HepG2 (cell line): ENCODE measurements around the gene CCDC106. TPM values are rescaled to one million over a fixed set of nuclear protein-coding genes. Genes with fewer than 3 reads are reported as not detected.

Experiments used
- ARHGAP35 ChIP-seq: sonication (generic); formaldehyde crosslinking; IDR thresholded peaks from 2 replicates; pipeline ENCODE4 v1.9.0; 2022; ENCODE audit warnings: mild to moderate bottlenecking, inconsistent platforms, moderate library complexity, missing genetic modification reagents, borderline replicate concordance
- CEBPG ChIP-seq: IDR thresholded peaks from 2 replicates; pipeline ENCODE4 v1.6.1; 2016
- CHD4 ChIP-seq: fragments of 200-600 bp; sonication (generic); IDR thresholded peaks from 2 replicates; pipeline ENCODE4 v1.7.0; 2017; ENCODE audit warnings: mild to moderate bottlenecking, low read length, borderline replicate concordance
- ELF4 ChIP-seq: sonication (generic); formaldehyde crosslinking; IDR thresholded peaks from 2 replicates; pipeline ENCODE4 v1.5.0; 2020; ENCODE audit warnings: missing genetic modification reagents, mild to moderate bottlenecking, moderate library complexity, borderline replicate concordance
- KAT8 ChIP-seq: IDR thresholded peaks from 2 replicates; pipeline ENCODE4 v1.6.1; 2016; ENCODE audit warnings: missing genetic modification reagents, missing compliant biosample characterization
- MAFG ChIP-seq: sonication (generic); formaldehyde crosslinking; IDR thresholded peaks from 2 replicates; pipeline ENCODE4 v1.5.1; 2020; ENCODE audit warnings: mild to moderate bottlenecking, missing genetic modification reagents
- MXD4 ChIP-seq: IDR thresholded peaks from 2 replicates; pipeline ENCODE4 v1.6.1; 2016; ENCODE audit warnings: mild to moderate bottlenecking, missing biosample characterization, missing genetic modification reagents
- NFIC ChIP-seq: IDR thresholded peaks from 2 replicates; pipeline ENCODE4 v1.6.1; 2012; ENCODE audit warnings: mild to moderate bottlenecking, low read length, inconsistent platforms
- PHF5A ChIP-seq: IDR thresholded peaks from one replicate; pipeline ENCODE4 v1.6.1; 2018; ENCODE audit warnings: low read depth, missing genetic modification reagents; ENCODE audit not compliant: unreplicated experiment
- RBAK ChIP-seq: sonication (generic); formaldehyde crosslinking; IDR thresholded peaks from 2 replicates; pipeline ENCODE4 v1.5.1; 2020; ENCODE audit warnings: mild to moderate bottlenecking, missing genetic modification reagents
- SRY ChIP-seq: sonication (generic); formaldehyde crosslinking; IDR thresholded peaks from 2 replicates; pipeline ENCODE4 v1.8.0; 2022; ENCODE audit warnings: mild to moderate bottlenecking, missing genetic modification reagents
- TOE1 ChIP-seq: sonication (generic); formaldehyde crosslinking; IDR thresholded peaks from 2 replicates; pipeline ENCODE4 v1.4.0; 2020; ENCODE audit warnings: mild to moderate bottlenecking, missing genetic modification reagents
- TP53 ChIP-seq: sonication (generic); formaldehyde crosslinking; conservative IDR thresholded peaks from 2 replicates; pipeline ENCODE4 v1.4.0; 2020; ENCODE audit warnings: missing genetic modification reagents
- U2AF1 ChIP-seq: fragments of 200-400 bp; formaldehyde crosslinking; optimal IDR thresholded peaks from 2 replicates; pipeline ENCODE3; 2017; ENCODE audit warnings: mild to moderate bottlenecking, low read depth, low read length
- ZEB1 ChIP-seq: IDR thresholded peaks from 2 replicates; pipeline ENCODE4 v1.6.1; 2012; ENCODE audit warnings: mild to moderate bottlenecking, low read depth, inconsistent platforms; ENCODE audit not compliant: insufficient replicate concordance
- ZFYVE20 ChIP-seq: sonication (generic); formaldehyde crosslinking; IDR thresholded peaks from 2 replicates; pipeline ENCODE4 v1.8.0; 2023; ENCODE audit warnings: low read depth, mild to moderate bottlenecking, moderate library complexity, missing genetic modification reagents, borderline replicate concordance
- ZMYM3 ChIP-seq: sonication (generic); formaldehyde crosslinking; IDR thresholded peaks from 2 replicates; pipeline ENCODE4 v1.5.1; 2020; ENCODE audit warnings: mild to moderate bottlenecking, missing genetic modification reagents
- ZNF562 ChIP-seq: sonication (generic); formaldehyde crosslinking; IDR thresholded peaks from 2 replicates; pipeline ENCODE4 v1.8.0; 2022; ENCODE audit warnings: missing genetic modification reagents, borderline replicate concordance
- polyA plus RNA-seq, 8 experiments: library from polyadenylated mRNA; depleted of rRNA in 3 of 8; stranded (reverse) in 7 of 8; unstranded in 1 of 8; fragments of >200 nt; fragmentation: Illumina TruSeq in 4 of 8; extraction: Trizol in 4 of 8; gene quantifications; 2 replicates each; pipeline versions ENCODE4 v1.2.1 to v1.2.3, GENCODE V29; 2011 to 2016; ENCODE audit warnings: low read depth in 4 of 8, missing spikeins in 1 of 8, mixed read lengths in 1 of 8; ENCODE audit not compliant: insufficient read depth in 1 of 8
- total RNA-seq, 5 experiments: library from RNA; depleted of rRNA; stranded (reverse); fragments of >200 nt; fragmentation: Illumina TruSeq; extraction: Trizol; gene quantifications; 2 replicates each; pipeline ENCODE4 v1.2.3, GENCODE V29; 2016; ENCODE audit warnings: low read depth in 1 of 5
- TF ChIP-seq, protein P1 (sequence below): sonication (generic); formaldehyde crosslinking; IDR thresholded peaks from 2 replicates; pipeline ENCODE4 v1.4.0; 2020; ENCODE audit warnings: mild to moderate bottlenecking, missing genetic modification reagents
- TF ChIP-seq, protein P2 (sequence below): sonication (generic); formaldehyde crosslinking; conservative IDR thresholded peaks from 2 replicates; pipeline ENCODE4 v1.8.0; 2022; ENCODE audit warnings: low read depth, missing genetic modification reagents
- TF ChIP-seq, protein P3 (sequence below): sonication (generic); formaldehyde crosslinking; IDR thresholded peaks from 2 replicates; pipeline ENCODE4 v1.8.0; 2022; ENCODE audit warnings: mild to moderate bottlenecking, missing genetic modification reagents
- TF ChIP-seq, protein P4 (sequence below): sonication (generic); formaldehyde crosslinking; IDR thresholded peaks from 2 replicates; pipeline ENCODE4 v1.5.0; 2020; ENCODE audit warnings: mild to moderate bottlenecking, missing genetic modification reagents
- TF ChIP-seq, protein P5 (sequence below): sonication (generic); formaldehyde crosslinking; IDR thresholded peaks from 2 replicates; pipeline ENCODE4 v1.5.1; 2020; ENCODE audit warnings: mild to moderate bottlenecking, missing genetic modification reagents, moderate library complexity

CCDC106 gene
- total and polyA plus RNA-seq, 2 of the 13 experiments (the other 11 are each of a cell fraction or from before 2014, with no cell fraction given), result 4.7 to 8.8 TPM

DNA sequence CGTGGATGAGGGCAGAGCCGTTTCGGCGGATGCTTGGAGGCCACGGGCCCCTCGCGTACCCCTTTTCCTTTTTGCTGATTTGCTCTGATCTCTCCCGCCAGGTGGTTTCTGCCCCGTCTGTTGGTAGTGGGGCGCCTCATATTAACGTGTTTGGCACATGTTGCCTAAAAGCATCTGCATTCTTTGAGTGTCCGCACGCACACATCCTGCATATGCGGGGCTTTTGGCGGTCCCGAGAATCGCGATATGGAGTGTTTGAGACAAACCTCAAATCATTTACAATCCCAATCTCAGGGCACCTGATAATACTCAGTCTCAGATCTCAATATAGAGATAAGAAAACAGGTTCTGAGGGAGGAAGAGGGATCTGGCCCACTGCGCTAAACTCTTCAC lies 7.6 kb downstream of the CCDC106 start (continued):
- TF ChIP-seq PHF5A (CRISPR knock-in tag) (no peak), CHD4 (no peak), ZNF562 (CRISPR knock-in tag) (no peak), TP53 (CRISPR knock-in tag) (no peak), CEBPG (no peak), ZEB1 (no peak), ARHGAP35 (CRISPR knock-in tag) (no peak), ELF4 (CRISPR knock-in tag) (no peak), MXD4 (no peak), SRY (CRISPR knock-in tag) (no peak), RBAK (CRISPR knock-in tag) (no peak), KAT8 (CRISPR knock-in tag) (peak; percentile 25; the same call in 1 of the 2 replicates), NFIC (no peak), ZMYM3 (CRISPR knock-in tag) (no peak), TOE1 (CRISPR knock-in tag) (no peak), ZFYVE20 (CRISPR knock-in tag) (no peak), U2AF1 (peak; percentile 0), MAFG (CRISPR knock-in tag) (no peak)
- TF ChIP-seq, protein P1, sequence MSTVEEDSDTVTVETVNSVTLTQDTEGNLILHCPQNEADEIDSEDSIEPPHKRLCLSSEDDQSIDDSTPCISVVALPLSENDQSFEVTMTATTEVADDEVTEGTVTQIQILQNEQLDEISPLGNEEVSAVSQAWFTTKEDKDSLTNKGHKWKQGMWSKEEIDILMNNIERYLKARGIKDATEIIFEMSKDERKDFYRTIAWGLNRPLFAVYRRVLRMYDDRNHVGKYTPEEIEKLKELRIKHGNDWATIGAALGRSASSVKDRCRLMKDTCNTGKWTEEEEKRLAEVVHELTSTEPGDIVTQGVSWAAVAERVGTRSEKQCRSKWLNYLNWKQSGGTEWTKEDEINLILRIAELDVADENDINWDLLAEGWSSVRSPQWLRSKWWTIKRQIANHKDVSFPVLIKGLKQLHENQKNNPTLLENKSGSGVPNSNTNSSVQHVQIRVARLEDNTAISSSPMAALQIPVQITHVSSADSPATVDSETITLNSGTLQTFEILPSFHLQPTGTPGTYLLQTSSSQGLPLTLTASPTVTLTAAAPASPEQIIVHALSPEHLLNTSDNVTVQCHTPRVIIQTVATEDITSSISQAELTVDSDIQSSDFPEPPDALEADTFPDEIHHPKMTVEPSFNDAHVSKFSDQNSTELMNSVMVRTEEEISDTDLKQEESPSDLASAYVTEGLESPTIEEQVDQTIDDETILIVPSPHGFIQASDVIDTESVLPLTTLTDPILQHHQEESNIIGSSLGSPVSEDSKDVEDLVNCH, result no peak
- TF ChIP-seq, protein P2, sequence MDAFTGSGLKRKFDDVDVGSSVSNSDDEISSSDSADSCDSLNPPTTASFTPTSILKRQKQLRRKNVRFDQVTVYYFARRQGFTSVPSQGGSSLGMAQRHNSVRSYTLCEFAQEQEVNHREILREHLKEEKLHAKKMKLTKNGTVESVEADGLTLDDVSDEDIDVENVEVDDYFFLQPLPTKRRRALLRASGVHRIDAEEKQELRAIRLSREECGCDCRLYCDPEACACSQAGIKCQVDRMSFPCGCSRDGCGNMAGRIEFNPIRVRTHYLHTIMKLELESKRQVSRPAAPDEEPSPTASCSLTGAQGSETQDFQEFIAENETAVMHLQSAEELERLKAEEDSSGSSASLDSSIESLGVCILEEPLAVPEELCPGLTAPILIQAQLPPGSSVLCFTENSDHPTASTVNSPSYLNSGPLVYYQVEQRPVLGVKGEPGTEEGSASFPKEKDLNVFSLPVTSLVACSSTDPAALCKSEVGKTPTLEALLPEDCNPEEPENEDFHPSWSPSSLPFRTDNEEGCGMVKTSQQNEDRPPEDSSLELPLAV (CRISPR knock-in tag), result no peak
- TF ChIP-seq, protein P3, sequence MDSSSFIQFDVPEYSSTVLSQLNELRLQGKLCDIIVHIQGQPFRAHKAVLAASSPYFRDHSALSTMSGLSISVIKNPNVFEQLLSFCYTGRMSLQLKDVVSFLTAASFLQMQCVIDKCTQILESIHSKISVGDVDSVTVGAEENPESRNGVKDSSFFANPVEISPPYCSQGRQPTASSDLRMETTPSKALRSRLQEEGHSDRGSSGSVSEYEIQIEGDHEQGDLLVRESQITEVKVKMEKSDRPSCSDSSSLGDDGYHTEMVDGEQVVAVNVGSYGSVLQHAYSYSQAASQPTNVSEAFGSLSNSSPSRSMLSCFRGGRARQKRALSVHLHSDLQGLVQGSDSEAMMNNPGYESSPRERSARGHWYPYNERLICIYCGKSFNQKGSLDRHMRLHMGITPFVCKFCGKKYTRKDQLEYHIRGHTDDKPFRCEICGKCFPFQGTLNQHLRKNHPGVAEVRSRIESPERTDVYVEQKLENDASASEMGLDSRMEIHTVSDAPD, result no peak
- TF ChIP-seq, protein P4, sequence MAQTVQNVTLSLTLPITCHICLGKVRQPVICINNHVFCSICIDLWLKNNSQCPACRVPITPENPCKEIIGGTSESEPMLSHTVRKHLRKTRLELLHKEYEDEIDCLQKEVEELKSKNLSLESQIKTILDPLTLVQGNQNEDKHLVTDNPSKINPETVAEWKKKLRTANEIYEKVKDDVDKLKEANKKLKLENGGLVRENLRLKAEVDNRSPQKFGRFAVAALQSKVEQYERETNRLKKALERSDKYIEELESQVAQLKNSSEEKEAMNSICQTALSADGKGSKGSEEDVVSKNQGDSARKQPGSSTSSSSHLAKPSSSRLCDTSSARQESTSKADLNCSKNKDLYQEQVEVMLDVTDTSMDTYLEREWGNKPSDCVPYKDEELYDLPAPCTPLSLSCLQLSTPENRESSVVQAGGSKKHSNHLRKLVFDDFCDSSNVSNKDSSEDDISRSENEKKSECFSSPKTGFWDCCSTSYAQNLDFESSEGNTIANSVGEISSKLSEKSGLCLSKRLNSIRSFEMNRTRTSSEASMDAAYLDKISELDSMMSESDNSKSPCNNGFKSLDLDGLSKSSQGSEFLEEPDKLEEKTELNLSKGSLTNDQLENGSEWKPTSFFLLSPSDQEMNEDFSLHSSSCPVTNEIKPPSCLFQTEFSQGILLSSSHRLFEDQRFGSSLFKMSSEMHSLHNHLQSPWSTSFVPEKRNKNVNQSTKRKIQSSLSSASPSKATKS (CRISPR knock-in tag), result no peak
- TF ChIP-seq, protein P5, sequence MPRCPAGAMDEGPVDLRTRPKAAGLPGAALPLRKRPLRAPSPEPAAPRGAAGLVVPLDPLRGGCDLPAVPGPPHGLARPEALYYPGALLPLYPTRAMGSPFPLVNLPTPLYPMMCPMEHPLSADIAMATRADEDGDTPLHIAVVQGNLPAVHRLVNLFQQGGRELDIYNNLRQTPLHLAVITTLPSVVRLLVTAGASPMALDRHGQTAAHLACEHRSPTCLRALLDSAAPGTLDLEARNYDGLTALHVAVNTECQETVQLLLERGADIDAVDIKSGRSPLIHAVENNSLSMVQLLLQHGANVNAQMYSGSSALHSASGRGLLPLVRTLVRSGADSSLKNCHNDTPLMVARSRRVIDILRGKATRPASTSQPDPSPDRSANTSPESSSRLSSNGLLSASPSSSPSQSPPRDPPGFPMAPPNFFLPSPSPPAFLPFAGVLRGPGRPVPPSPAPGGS (CRISPR knock-in tag), result no peak
